Ramos (cell line): ENCODE results near the gene ABL1.

ENCODE experiments used
- in situ Hi-C: fragments of 300-500 bp; cut with MboI; formaldehyde crosslinking; loops from one replicate; pipeline ENCODE4 v1.14.3; 2022; ENCODE audit warnings: low sequenced_read_pairs; ENCODE audit not compliant: unreplicated experiment

Gene ABL1

GRCh38 chr9:130913599-130914416 is 78.8 kb downstream of the ABL1 start:
- in situ Hi-C loops, result no loop called here

GRCh38 chr9:130914417-130915095 is 79.5 kb downstream of the ABL1 start:
- in situ Hi-C loops, result no loop called here

GRCh38 chr9:130915096-130915447 is 80.0 kb downstream of the ABL1 start:
- in situ Hi-C loops, result no loop called here

- in situ Hi-C loops, result no loop called here
Measured at GRCh38 chr9:130917168-130917960, 82.3 kb downstream of the ABL1 start.

GRCh38 chr9:130918101-130918825 is 83.2 kb downstream of the ABL1 start:
- in situ Hi-C loops, result no loop called here

- in situ Hi-C loops, result no loop called here
Measured at GRCh38 chr9:130918826-130919558, 83.9 kb downstream of the ABL1 start.

GRCh38 chr9:130919559-130920145 is 84.6 kb downstream of the ABL1 start:
- in situ Hi-C loops, result no loop called here

GRCh38 chr9:130920233-130920632 is 85.2 kb downstream of the ABL1 start:
- in situ Hi-C loops, result no loop called here

GRCh38 chr9:130920762-130921299 is 85.8 kb downstream of the ABL1 start:
- in situ Hi-C loops, result no loop called here

GRCh38 chr9:130921300-130921988 is 86.4 kb downstream of the ABL1 start:
- in situ Hi-C loops, result no loop called here

- in situ Hi-C loops, result no loop called here
Measured at GRCh38 chr9:130921989-130922892, 87.2 kb downstream of the ABL1 start.

GRCh38 chr9:130922893-130923610 is 88.0 kb downstream of the ABL1 start:
- in situ Hi-C loops, result no loop called here

GRCh38 chr9:130923611-130924447 is 88.8 kb downstream of the ABL1 start:
- in situ Hi-C loops, result no loop called here

GRCh38 chr9:130924448-130924788 is 89.4 kb downstream of the ABL1 start:
- in situ Hi-C loops, result no loop called here

- in situ Hi-C loops, result no loop called here
Measured at GRCh38 chr9:130925050-130925678, 90.1 kb downstream of the ABL1 start.

- in situ Hi-C loops, result no loop called here
Measured at GRCh38 chr9:130927338-130927737, 92.3 kb downstream of the ABL1 start.
